Thoracic aorta (tissue), 2 donors: ENCODE results near the gene LZTR1. TPM values are rescaled to one million over a fixed set of nuclear protein-coding genes. Genes with fewer than 3 reads are reported as not detected.
"Not testable (repeated sequence)": the region's sequence is repeated elsewhere in the genome, so short reads cannot be mapped to it uniquely, and the experiment has no call there.

Experiments
- ATAC-seq: fragments of 150-250 bp; one replicate; pipeline ENCODE4 v1.8.0; 2017; ENCODE audit warnings: low read depth; ENCODE audit not compliant: insufficient number of reproducible peaks, low FRiP score
- DNase-seq: peaks from one replicate; pipeline ENCODE4 v3.0.0-alpha.2; 2020; ENCODE audit warnings: low spot score
- H3K27ac ChIP-seq, 2 donors: fragments of 200-600 bp; sonication (generic); 1 replicate in 1 of 2; 2 replicates in 1 of 2; pipeline ENCODE4 v1.5.1; 2016; ENCODE audit warnings: mild to moderate bottlenecking in 2 of 2, moderate library complexity in 2 of 2
- H3K27me3 ChIP-seq: fragments of 200-600 bp; sonication (generic); replicated peaks from 2 replicates; pipeline ENCODE4 v1.6.0; 2016; ENCODE audit warnings: mild to moderate bottlenecking; ENCODE audit not compliant: insufficient read depth
- H3K36me3 ChIP-seq: fragments of 200-600 bp; sonication (generic); one replicate; pipeline ENCODE4 v1.5.1; 2016
- H3K4me1 ChIP-seq, 2 donors: fragments of 200-600 bp; sonication (generic); 1 replicate in 1 of 2; 2 replicates in 1 of 2; pipeline versions ENCODE4 v1.5.1 to v1.6.0; 2016; ENCODE audit warnings: low read depth in 2 of 2, mild to moderate bottlenecking in 1 of 2; ENCODE audit not compliant: control insufficient read depth in 1 of 2
- H3K4me3 ChIP-seq: fragments of 200-600 bp; sonication (generic); 2 replicates; pipeline ENCODE4 v1.5.1; 2016; ENCODE audit warnings: mild to moderate bottlenecking
- H3K9me3 ChIP-seq: fragments of 200-600 bp; sonication (generic); 2 replicates; pipeline ENCODE4 v1.5.1; 2016
- total RNA-seq, 2 donors: library from RNA; depleted of rRNA; stranded (reverse); fragments of >200 nt; gene quantifications; one replicate each; pipeline versions ENCODE4 v1.1.0 to v1.2.3, GENCODE V29; 2016
- TF ChIP-seq, protein P1 (sequence below): fragments of 200-600 bp; sonication (generic); IDR thresholded peaks from one replicate; pipeline ENCODE4 v1.5.1; 2019; ENCODE audit warnings: antibody characterized with exemption

The LZTR1 gene
- total RNA-seq, 2 donors from 2014 or later = 96.2 to 105 TPM

DNA sequence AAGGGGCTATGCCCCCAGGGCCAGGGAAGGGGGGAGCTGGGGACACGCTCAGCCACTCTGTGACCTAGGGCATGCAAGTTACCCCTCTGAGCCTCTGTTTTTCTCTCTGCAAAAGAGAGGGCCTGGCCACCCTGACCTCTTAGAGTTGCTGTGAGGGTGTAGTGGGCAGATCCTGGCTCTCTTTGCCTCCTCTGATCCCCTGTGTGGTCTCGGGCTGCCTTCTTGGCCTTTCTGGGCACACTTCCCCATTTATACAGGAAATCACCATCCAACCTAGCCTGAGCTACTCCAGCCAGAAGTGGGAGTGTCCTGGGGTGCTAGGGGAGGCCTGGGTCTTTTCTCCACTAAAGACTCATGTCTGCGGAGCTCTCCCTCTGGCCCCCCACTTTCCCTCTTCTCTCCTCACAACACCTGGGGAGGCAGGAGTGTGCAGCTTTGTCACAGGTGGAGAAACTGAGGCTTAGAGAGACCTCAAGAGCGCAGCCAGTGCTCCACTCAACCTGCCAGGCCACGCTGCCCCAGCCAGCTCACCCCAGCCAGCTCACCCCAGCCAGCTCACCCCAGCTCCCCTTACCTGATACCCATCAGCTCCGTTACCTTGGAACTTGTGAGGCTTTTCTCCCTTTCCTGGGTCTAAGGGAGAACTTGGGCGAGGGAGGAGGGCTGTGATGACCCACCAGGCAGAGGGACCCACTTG lies 13.7 kb upstream of the LZTR1 start:
- TF ChIP-seq, protein P1, sequence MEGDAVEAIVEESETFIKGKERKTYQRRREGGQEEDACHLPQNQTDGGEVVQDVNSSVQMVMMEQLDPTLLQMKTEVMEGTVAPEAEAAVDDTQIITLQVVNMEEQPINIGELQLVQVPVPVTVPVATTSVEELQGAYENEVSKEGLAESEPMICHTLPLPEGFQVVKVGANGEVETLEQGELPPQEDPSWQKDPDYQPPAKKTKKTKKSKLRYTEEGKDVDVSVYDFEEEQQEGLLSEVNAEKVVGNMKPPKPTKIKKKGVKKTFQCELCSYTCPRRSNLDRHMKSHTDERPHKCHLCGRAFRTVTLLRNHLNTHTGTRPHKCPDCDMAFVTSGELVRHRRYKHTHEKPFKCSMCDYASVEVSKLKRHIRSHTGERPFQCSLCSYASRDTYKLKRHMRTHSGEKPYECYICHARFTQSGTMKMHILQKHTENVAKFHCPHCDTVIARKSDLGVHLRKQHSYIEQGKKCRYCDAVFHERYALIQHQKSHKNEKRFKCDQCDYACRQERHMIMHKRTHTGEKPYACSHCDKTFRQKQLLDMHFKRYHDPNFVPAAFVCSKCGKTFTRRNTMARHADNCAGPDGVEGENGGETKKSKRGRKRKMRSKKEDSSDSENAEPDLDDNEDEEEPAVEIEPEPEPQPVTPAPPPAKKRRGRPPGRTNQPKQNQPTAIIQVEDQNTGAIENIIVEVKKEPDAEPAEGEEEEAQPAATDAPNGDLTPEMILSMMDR = no peak
- ATAC-seq = no peak

GRCh38 chr22:20970939-20971657 lies 11.0 kb upstream of the LZTR1 start:
- TF ChIP-seq, protein P1 = no peak
- Histone ChIP-seq H3K9me3 (no peaks in the 10 kb centered on the region), H3K36me3 (no peaks in the 10 kb centered on the region), H3K4me3 (no peak overlapping the region), H3K27ac (no peak overlapping the region), H3K4me1 (no peaks in the 10 kb centered on the region), H3K27me3 (no peaks in the 10 kb centered on the region)
- DNase-seq (no peak), ATAC-seq (no peak)

More for the DNA sequence above, 13.7 kb upstream of the LZTR1 start:
- Histone ChIP-seq H3K4me3 (no peak overlapping the region), H3K9me3 (no peaks in the 10 kb centered on the region), H3K27ac (no peak overlapping the region), H3K36me3 (no peaks in the 10 kb centered on the region), H3K27me3 (no peaks in the 10 kb centered on the region), H3K4me1 (peaks cover 3 to 10% of the 10 kb centered on the region in 2 donors)
- no peak for DNase-seq

- H3K27ac ChIP-seq, H3K9me3 ChIP-seq, H3K27me3 ChIP-seq, H3K36me3 ChIP-seq, H3K4me3 ChIP-seq, H3K4me1 ChIP-seq, DNase-seq, ATAC-seq: not testable (repeated sequence)
Measured at GRCh38 chr22:20972014-20972694, 9.9 kb upstream of the LZTR1 start.

- H3K27ac ChIP-seq = no peak overlapping the region
- H3K4me3 ChIP-seq = no peak overlapping the region
- no peak for ATAC-seq
- H3K4me1 ChIP-seq = no peaks in the 10 kb centered on the region
- H3K9me3 ChIP-seq = no peaks in the 10 kb centered on the region
- TF ChIP-seq, protein P1 = no peak
- DNase-seq = no peak
- H3K27me3 ChIP-seq = no peaks in the 10 kb centered on the region
- H3K36me3 ChIP-seq = no peaks in the 10 kb centered on the region
Measured at GRCh38 chr22:20972933-20973577, 9.0 kb upstream of the LZTR1 start.

DNA sequence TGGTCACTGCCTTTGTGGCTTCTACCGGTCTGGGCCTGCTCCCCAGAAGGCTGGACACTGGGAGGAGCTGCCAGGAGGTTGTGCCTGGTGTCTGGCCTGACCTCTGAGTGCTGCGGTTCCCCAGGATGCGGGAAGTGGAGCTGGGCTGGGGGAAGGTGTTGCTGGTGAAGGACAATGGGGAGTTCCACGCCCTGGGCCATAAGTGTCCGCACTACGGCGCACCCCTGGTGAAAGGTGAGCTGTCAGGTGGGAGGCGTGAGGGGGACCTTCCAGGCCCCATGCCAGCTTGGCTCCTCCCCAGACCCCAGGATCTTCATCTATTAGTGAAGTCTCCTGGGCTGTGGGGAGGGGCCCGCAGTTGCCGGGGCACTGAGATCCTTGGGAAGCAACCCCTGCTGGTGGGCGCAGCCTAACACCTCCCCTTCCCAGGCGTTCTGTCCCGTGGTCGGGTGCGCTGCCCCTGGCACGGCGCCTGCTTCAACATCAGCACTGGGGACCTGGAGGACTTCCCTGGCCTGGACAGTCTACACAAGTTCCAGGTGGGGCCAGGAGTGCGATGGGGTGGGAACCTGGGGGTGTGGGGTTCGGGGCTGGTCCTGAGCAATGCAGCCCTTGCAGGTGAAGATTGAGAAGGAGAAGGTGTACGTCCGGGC lies 8.3 kb upstream of the LZTR1 start:
- Histone ChIP-seq H3K4me1 (no peaks in the 10 kb centered on the region), H3K27me3 (no peaks in the 10 kb centered on the region), H3K36me3 (no peaks in the 10 kb centered on the region), H3K27ac (no peak overlapping the region), H3K4me3 (no peak overlapping the region), H3K9me3 (peaks cover 5% of the 10 kb centered on the region)
- ATAC-seq (no peak), DNase-seq (no peak)
- TF ChIP-seq, protein P1 = no peak
